ENCODE measurements around the gene RIOK3. TPM values are rescaled to one million over a fixed set of nuclear protein-coding genes. Genes with fewer than 3 reads are reported as not detected.

Gene RIOK3
- total RNA-seq, 1 experiment from 2014 or later, result 19.4 TPM

GRCh38 chr18:23424616-23425015, 28.5 kb upstream of the RIOK3 start (continued):
- no peak for TF ChIP-seq E2F1 (CRISPR knock-in tag; IDR thresholded peaks at IDR 0.05)
- TF ChIP-seq GABPB1 (CRISPR knock-in tag; IDR thresholded peaks at IDR 0.05), result no peak
- no peak for TF ChIP-seq TEAD4 (CRISPR knock-in tag; IDR thresholded peaks at IDR 0.05)
- TF ChIP-seq NR1H2 (CRISPR knock-in tag; IDR thresholded peaks at IDR 0.05), result no peak
- TF ChIP-seq RORB (CRISPR knock-in tag; IDR thresholded peaks at IDR 0.05), result no peak
- no peak for TF ChIP-seq IRF2 (CRISPR knock-in tag; IDR thresholded peaks at IDR 0.05; ENCODE audit: borderline replicate concordance, low read depth)
- no peak for TF ChIP-seq PREB (CRISPR knock-in tag; IDR thresholded peaks at IDR 0.05; ENCODE audit: borderline replicate concordance)

DNA sequence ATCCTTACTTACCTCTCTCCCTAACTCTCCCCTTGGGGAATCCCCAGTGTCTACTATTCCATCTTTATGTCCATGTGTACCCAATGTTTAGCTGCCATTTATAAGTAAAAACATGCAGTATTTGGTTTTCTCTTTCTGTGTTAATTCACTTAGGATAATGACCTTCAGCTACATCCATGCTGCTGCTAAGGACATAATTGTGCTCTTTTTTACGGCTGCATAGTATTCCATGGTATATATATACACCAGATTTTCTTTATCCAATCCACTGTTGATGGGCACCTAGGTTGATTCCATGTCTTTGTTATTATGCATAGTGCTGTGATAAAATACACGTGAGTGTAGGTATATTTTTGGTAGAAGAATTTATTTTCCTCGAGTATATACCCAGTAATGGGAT, 24.3 kb upstream of the RIOK3 start:
- H3K4me1 Mint-ChIP-seq, result no peaks in the 10 kb centered on the region
- no peak overlapping the region for H3K4me3 Mint-ChIP-seq
- ChIA-PET CTCF (no interaction called here), POLR2A (no interaction called here)
- no peaks in the 10 kb centered on the region for H3K27me3 Mint-ChIP-seq (ENCODE audit: low read depth)
- no peak for ATAC-seq
- H3K27ac Mint-ChIP-seq, result no peak overlapping the region
- no peak for DNase-seq (ENCODE audit: low spot score)
- H3K36me3 Mint-ChIP-seq, result peaks cover 15% of the 10 kb centered on the region
- H3K9me3 Mint-ChIP-seq, result peaks cover 12% of the 10 kb centered on the region
- TF ChIP-seq ZNF121 (CRISPR knock-in tag; IDR thresholded peaks at IDR 0.05), result no peak
- no peak for TF ChIP-seq CBFB (CRISPR knock-in tag; IDR thresholded peaks at IDR 0.05; ENCODE audit: low read depth)
- TF ChIP-seq, protein P1, sequence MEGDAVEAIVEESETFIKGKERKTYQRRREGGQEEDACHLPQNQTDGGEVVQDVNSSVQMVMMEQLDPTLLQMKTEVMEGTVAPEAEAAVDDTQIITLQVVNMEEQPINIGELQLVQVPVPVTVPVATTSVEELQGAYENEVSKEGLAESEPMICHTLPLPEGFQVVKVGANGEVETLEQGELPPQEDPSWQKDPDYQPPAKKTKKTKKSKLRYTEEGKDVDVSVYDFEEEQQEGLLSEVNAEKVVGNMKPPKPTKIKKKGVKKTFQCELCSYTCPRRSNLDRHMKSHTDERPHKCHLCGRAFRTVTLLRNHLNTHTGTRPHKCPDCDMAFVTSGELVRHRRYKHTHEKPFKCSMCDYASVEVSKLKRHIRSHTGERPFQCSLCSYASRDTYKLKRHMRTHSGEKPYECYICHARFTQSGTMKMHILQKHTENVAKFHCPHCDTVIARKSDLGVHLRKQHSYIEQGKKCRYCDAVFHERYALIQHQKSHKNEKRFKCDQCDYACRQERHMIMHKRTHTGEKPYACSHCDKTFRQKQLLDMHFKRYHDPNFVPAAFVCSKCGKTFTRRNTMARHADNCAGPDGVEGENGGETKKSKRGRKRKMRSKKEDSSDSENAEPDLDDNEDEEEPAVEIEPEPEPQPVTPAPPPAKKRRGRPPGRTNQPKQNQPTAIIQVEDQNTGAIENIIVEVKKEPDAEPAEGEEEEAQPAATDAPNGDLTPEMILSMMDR (IDR thresholded peaks at IDR 0.05), result no peak
- TF ChIP-seq OVOL2 (CRISPR knock-in tag; IDR thresholded peaks at IDR 0.05; ENCODE audit: borderline replicate concordance), result no peak
- no peak for TF ChIP-seq NFATC4 (CRISPR knock-in tag; IDR thresholded peaks at IDR 0.05)
- TF ChIP-seq SMAD4 (CRISPR knock-in tag; IDR thresholded peaks at IDR 0.05), result no peak
- no peak for TF ChIP-seq NR3C1 (CRISPR knock-in tag; conservative IDR thresholded peaks at IDR 0.05; ENCODE audit: low read depth)
- TF ChIP-seq USF2 (CRISPR knock-in tag; IDR thresholded peaks at IDR 0.05), result no peak
- no peak for TF ChIP-seq FOXP1 (CRISPR knock-in tag; IDR thresholded peaks at IDR 0.05; ENCODE audit: borderline replicate concordance)
- no peak for TF ChIP-seq PRRX2 (CRISPR knock-in tag; IDR thresholded peaks at IDR 0.05)
- TF ChIP-seq SMAD3 (CRISPR knock-in tag; IDR thresholded peaks at IDR 0.05; ENCODE audit: borderline replicate concordance), result no peak
- no peak for TF ChIP-seq NR2C2 (CRISPR knock-in tag; IDR thresholded peaks at IDR 0.05)
- TF ChIP-seq, protein P2, sequence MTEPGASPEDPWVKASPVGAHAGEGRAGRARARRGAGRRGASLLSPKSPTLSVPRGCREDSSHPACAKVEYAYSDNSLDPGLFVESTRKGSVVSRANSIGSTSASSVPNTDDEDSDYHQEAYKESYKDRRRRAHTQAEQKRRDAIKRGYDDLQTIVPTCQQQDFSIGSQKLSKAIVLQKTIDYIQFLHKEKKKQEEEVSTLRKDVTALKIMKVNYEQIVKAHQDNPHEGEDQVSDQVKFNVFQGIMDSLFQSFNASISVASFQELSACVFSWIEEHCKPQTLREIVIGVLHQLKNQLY (CRISPR knock-in tag; IDR thresholded peaks at IDR 0.05), result no peak
- no peak for TF ChIP-seq ZNF416 (CRISPR knock-in tag; IDR thresholded peaks at IDR 0.05)
- TF ChIP-seq, protein P3, sequence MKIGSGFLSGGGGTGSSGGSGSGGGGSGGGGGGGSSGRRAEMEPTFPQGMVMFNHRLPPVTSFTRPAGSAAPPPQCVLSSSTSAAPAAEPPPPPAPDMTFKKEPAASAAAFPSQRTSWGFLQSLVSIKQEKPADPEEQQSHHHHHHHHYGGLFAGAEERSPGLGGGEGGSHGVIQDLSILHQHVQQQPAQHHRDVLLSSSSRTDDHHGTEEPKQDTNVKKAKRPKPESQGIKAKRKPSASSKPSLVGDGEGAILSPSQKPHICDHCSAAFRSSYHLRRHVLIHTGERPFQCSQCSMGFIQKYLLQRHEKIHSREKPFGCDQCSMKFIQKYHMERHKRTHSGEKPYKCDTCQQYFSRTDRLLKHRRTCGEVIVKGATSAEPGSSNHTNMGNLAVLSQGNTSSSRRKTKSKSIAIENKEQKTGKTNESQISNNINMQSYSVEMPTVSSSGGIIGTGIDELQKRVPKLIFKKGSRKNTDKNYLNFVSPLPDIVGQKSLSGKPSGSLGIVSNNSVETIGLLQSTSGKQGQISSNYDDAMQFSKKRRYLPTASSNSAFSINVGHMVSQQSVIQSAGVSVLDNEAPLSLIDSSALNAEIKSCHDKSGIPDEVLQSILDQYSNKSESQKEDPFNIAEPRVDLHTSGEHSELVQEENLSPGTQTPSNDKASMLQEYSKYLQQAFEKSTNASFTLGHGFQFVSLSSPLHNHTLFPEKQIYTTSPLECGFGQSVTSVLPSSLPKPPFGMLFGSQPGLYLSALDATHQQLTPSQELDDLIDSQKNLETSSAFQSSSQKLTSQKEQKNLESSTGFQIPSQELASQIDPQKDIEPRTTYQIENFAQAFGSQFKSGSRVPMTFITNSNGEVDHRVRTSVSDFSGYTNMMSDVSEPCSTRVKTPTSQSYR (CRISPR knock-in tag; IDR thresholded peaks at IDR 0.05), result no peak
- TF ChIP-seq PREB (CRISPR knock-in tag; IDR thresholded peaks at IDR 0.05; ENCODE audit: borderline replicate concordance), result no peak
- TF ChIP-seq, protein P4, sequence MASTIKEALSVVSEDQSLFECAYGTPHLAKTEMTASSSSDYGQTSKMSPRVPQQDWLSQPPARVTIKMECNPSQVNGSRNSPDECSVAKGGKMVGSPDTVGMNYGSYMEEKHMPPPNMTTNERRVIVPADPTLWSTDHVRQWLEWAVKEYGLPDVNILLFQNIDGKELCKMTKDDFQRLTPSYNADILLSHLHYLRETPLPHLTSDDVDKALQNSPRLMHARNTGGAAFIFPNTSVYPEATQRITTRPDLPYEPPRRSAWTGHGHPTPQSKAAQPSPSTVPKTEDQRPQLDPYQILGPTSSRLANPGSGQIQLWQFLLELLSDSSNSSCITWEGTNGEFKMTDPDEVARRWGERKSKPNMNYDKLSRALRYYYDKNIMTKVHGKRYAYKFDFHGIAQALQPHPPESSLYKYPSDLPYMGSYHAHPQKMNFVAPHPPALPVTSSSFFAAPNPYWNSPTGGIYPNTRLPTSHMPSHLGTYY (CRISPR knock-in tag; IDR thresholded peaks at IDR 0.05), result no peak
